B cell (primary cell): Measurements from ENCODE around the gene LRP1. TPM values are rescaled to one million over a fixed set of nuclear protein-coding genes. Genes with fewer than 3 reads are reported as not detected.
A peak's percentile ranks its signal among the peaks of the same experiment; 100 is the strongest.

Source experiments
- ATAC-seq: fragments of 200-7000 bp; cut with Tn5 transposase; one replicate; pipeline ENCODE4 v1.10.0; 2021; ENCODE audit warnings: low read depth, mild to moderate bottlenecking, moderate number of reproducible peaks, moderate library complexity
- CTCF ChIA-PET: fragments of 350-600 bp; sonication (Branson Sonifier 250); formaldehyde crosslinking; loops from one replicate; lab custom pipeline; 2021; ENCODE audit warnings: antibody characterized with exemption, inconsistent platforms; lab: Charles Lee
- POLR2A ChIA-PET: fragments of 350-600 bp; sonication (Branson Sonifier 250); formaldehyde crosslinking; loops from one replicate; lab custom pipeline; 2021; ENCODE audit warnings: antibody characterized with exemption; lab: Charles Lee
- DNase-seq: peaks from one replicate; pipeline ENCODE4 v3.0.0; 2013
- H2AFZ ChIP-seq: 2 replicates; pipeline ENCODE4 v1.6.1; 2012; ENCODE audit warnings: mild to moderate bottlenecking, low read depth, low read length; ENCODE audit not compliant: insufficient read depth, poor library complexity, severe bottlenecking
- H3K27ac ChIP-seq, 2 donors: 1 replicate in 1 of 2; 2 replicates in 1 of 2; pipeline ENCODE4 v1.5.1; 2012 to 2013; ENCODE audit warnings: low read length in 2 of 2, mild to moderate bottlenecking in 2 of 2, moderate library complexity in 1 of 2
- H3K27me3 ChIP-seq, 4 experiments: fragments of 200-600 bp in 1 of 4; sonication (generic) in 1 of 4; replicated peaks in 1 of 4; 1 replicate in 2 of 4; 2 replicates in 2 of 4; pipeline versions ENCODE4 v1.6.1 to v1.7.0; 2013 to 2016; ENCODE audit warnings: low read length in 3 of 4, mild to moderate bottlenecking in 2 of 4, mixed read lengths in 1 of 4, moderate library complexity in 1 of 4; ENCODE audit not compliant: insufficient read depth in 4 of 4, control insufficient read depth in 3 of 4; ENCODE audit errors: control extremely low read depth in 1 of 4
- H3K36me3 ChIP-seq, 2 experiments: replicated peaks in 1 of 2; 1 replicate in 1 of 2; 2 replicates in 1 of 2; pipeline versions ENCODE4 v1.6.1 to v1.7.1; 2013; ENCODE audit warnings: low read length in 1 of 2; ENCODE audit not compliant: insufficient read depth in 2 of 2, control insufficient read depth in 1 of 2; ENCODE audit errors: control extremely low read depth in 1 of 2, extremely low read depth in 1 of 2
- H3K4me1 ChIP-seq, 2 donors: fragments of 200-600 bp in 1 of 2; sonication (generic) in 1 of 2; 1 replicate in 1 of 2; 2 replicates in 1 of 2; pipeline versions ENCODE4 v1.5.1 to v1.6.1; 2013 to 2017; ENCODE audit warnings: low read length in 2 of 2; ENCODE audit not compliant: control insufficient read depth in 2 of 2, insufficient read depth in 2 of 2
- H3K4me2 ChIP-seq: replicated peaks from 2 replicates; pipeline ENCODE3; 2012; ENCODE audit warnings: mild to moderate bottlenecking, low read depth, low read length; ENCODE audit not compliant: poor library complexity, severe bottlenecking
- H3K4me3 ChIP-seq, 5 experiments: fragments of 200-600 bp in 1 of 5; sonication (generic) in 1 of 5; 1 replicate in 3 of 5; 2 replicates in 2 of 5; pipeline versions ENCODE4 v1.5.1 to v1.7.0; 2011 to 2016; ENCODE audit warnings: low read length in 4 of 5, mild to moderate bottlenecking in 4 of 5, low read depth in 2 of 5, control low read depth in 1 of 5, moderate library complexity in 1 of 5; ENCODE audit not compliant: insufficient read depth in 1 of 5; ENCODE audit errors: control extremely low read depth in 1 of 5, extremely low read depth in 1 of 5
- H3K79me2 ChIP-seq: fragments of 200-600 bp; sonication (generic); one replicate; pipeline ENCODE4 v1.6.0; 2016; ENCODE audit warnings: low read length; ENCODE audit not compliant: control insufficient read depth, insufficient read depth
- H3K9ac ChIP-seq: fragments of 200-600 bp; sonication (generic); 2 replicates; pipeline ENCODE4 v1.6.1; 2017; ENCODE audit warnings: mild to moderate bottlenecking, low read length, moderate library complexity
- H3K9me3 ChIP-seq, 3 donors: one replicate each; pipeline versions ENCODE4 v1.6.1 to v1.7.1; 2013; ENCODE audit warnings: low read length in 2 of 3; ENCODE audit not compliant: control insufficient read depth in 2 of 3, insufficient read depth in 1 of 3; ENCODE audit errors: control extremely low read depth in 1 of 3
- H4K20me1 ChIP-seq: 2 replicates; pipeline ENCODE4 v1.6.0; 2012; ENCODE audit warnings: mild to moderate bottlenecking, low read length; ENCODE audit not compliant: insufficient read depth, control insufficient read depth, poor library complexity, severe bottlenecking
- H3K27ac Mint-ChIP-seq: one replicate; pipeline ENCODE4 v1.8.0; 2021; ENCODE audit warnings: mixed read lengths
- H3K27me3 Mint-ChIP-seq: one replicate; pipeline ENCODE4 v1.8.0; 2021; ENCODE audit warnings: mixed read lengths
- H3K4me1 Mint-ChIP-seq: one replicate; pipeline ENCODE4 v1.8.0; 2021; ENCODE audit warnings: mixed read lengths
- H3K4me3 Mint-ChIP-seq: one replicate; pipeline ENCODE4 v1.8.0; 2021; ENCODE audit warnings: mixed read lengths
- H3K9me3 Mint-ChIP-seq: one replicate; pipeline ENCODE4 v1.8.0; 2022; ENCODE audit warnings: mixed read lengths; ENCODE audit not compliant: insufficient read depth
- CTCF ChIP-seq: fragments of 200-600 bp; IDR thresholded peaks from one replicate; pipeline ENCODE4 v1.8.0; 2022; ENCODE audit warnings: antibody characterized with exemption, mild to moderate bottlenecking
- EZH2 ChIP-seq: IDR thresholded peaks from 2 replicates; pipeline ENCODE4 v1.6.1; 2012; ENCODE audit warnings: borderline replicate concordance, low read depth, mild to moderate bottlenecking, moderate library complexity, low read length; ENCODE audit not compliant: insufficient read depth, poor library complexity, severe bottlenecking
- WGBS: methylation state at CpG from one replicate; pipeline ENCODE4 v1.1.5; 2013; ENCODE audit warnings: missing lambda C conversion rate; ENCODE audit not compliant: insufficient coverage; 5-methylcytosine and 5-hydroxymethylcytosine counted together
- intact Hi-C: fragments of 100-400 bp; cut with micrococcal nuclease; formaldehyde crosslinking; loops from one replicate; pipeline ENCODE4 v1.10.0; 2022
- polyA plus RNA-seq: library from polyadenylated mRNA; depleted of rRNA; stranded (reverse); fragments of >200 nt; gene quantifications from 2 replicates; pipeline ENCODE4 v1.2.3, GENCODE V29; 2012
- total RNA-seq, 2 donors: library from RNA; stranded (reverse); fragments of 120-200 nt in 1 of 2; gene quantifications; 1 replicate in 1 of 2; 2 replicates in 1 of 2; pipeline versions ENCODE4 v1.2.3 to v1.2.4, GENCODE V29; 2013 to 2022

The LRP1 gene
- total and polyA plus RNA-seq, 2 donors (not counting 1 experiment from before 2014, with no cell fraction given): 2.0 to 4.1 TPM

GRCh38 chr12:57168058-57168457 is 39.8 kb downstream of the LRP1 start:
- 91% methylated on average over 9 of the region's 10 CpGs for WGBS
- H3K9me3 Mint-ChIP-seq: no peaks in the 10 kb centered on the region
- intact Hi-C loops: no loop called here

More at GRCh38 chr12:57168058-57168457, 39.8 kb downstream of the LRP1 start:
- H3K9me3 ChIP-seq: no peaks in the 10 kb centered on the region
- DNase-seq: no peak
- Mint-ChIP-seq H3K4me1 (no peaks in the 10 kb centered on the region), H3K27ac (peak overlapping the region; percentile 41), H3K4me3 (no peak overlapping the region), H3K27me3 (peaks cover 8% of the 10 kb centered on the region)
- no peak overlapping the region for H2AFZ ChIP-seq
- no peak overlapping the region for H3K9ac ChIP-seq
- H3K4me1 ChIP-seq: no peaks in the 10 kb centered on the region
- POLR2A ChIA-PET: no interaction called here
- H3K4me2 ChIP-seq: no peak overlapping the region
- no peak overlapping the region for H3K4me3 ChIP-seq
- no peaks in the 10 kb centered on the region for H3K79me2 ChIP-seq
- H3K36me3 ChIP-seq: no peaks in the 10 kb centered on the region
- H3K27me3 ChIP-seq: no peaks in the 10 kb centered on the region
- H4K20me1 ChIP-seq: no peaks in the 10 kb centered on the region
- ATAC-seq: no peak
- TF ChIP-seq CTCF: no peak
- TF ChIP-seq EZH2: no peak
- CTCF ChIA-PET: interaction anchor here (1.2 kb wide), 1 partner anchor 15 kb away, joined by 5 read pairs; no protein-coding TSS in a partner anchor
- H3K27ac ChIP-seq: no peak overlapping the region
